ENCODE results near the gene ENOX2. TPM values are rescaled to one million over a fixed set of nuclear protein-coding genes. Genes with fewer than 3 reads are reported as not detected.

The ENOX2 gene
- polyA plus RNA-seq, 1 donor (not counting 4 experiments of a cell fraction or from before 2014, with no cell fraction given) = 24.5 TPM

DNA sequence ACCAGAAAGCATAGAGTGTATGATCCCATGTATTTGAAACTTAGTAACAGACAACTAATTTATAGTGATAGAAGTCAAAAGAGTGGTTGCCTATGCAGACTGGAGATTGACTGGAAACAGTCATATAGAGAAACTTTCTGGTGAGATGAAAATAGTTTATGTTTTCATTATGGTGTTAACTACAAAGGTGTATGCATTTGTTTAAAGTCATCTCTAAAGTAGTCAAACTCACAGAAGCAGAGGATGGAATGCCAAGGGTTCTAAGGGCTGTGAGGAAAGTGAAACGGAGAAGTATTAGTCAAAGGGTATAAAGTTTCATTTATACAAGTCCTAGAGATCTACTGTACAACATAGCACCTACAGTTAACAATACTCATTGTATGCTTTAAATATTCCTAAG is 45.8 kb downstream of the ENOX2 start:
- H3K9me1 ChIP-seq (ENCODE audit: control insufficient read depth, extremely low read depth, insufficient read depth, low read length) = no peaks in the 10 kb centered on the region
- H3K4me2 ChIP-seq (ENCODE audit: control insufficient read depth, extremely low read depth, insufficient read depth, low read depth, low read length) = no peak overlapping the region
- H4K20me1 ChIP-seq (ENCODE audit: control insufficient read depth, extremely low read depth, insufficient read depth, low read length) = no peaks in the 10 kb centered on the region
- no peaks in the 10 kb centered on the region for H3K79me2 ChIP-seq (ENCODE audit: control insufficient read depth, insufficient read depth, low read length)
- dilution Hi-C loops (cut with MboI; ENCODE audit: extremely low pct_ligation_motif_present, low sequenced_read_pairs) = no loop called here
- H3K9me3 ChIP-seq (ENCODE audit: control insufficient read depth, low read depth, low read length) = no peaks in the 10 kb centered on the region
- FAIRE-seq = no peak
- H3K27ac ChIP-seq (ENCODE audit: control insufficient read depth, insufficient read depth, low read length) = no peak overlapping the region
- no peak overlapping the region for H3K9ac ChIP-seq (ENCODE audit: control insufficient read depth, extremely low read depth, insufficient read depth, low read length)
- no peak overlapping the region for H3K4me3 ChIP-seq (ENCODE audit: control insufficient read depth in 2 of 3, extremely low read depth in 1 of 3, insufficient read depth in 2 of 3, low read depth in 1 of 3, low read length in 3 of 3)
- no peak overlapping the region for H2AFZ ChIP-seq (ENCODE audit: control insufficient read depth, low read length)
- H3K4me1 ChIP-seq (ENCODE audit: control insufficient read depth, extremely low read depth, insufficient read depth, low read length) = no peaks in the 10 kb centered on the region
- TF ChIP-seq EZH2 (IDR thresholded peaks at IDR 0.05; ENCODE audit: low read length) = no peak
- TF ChIP-seq, protein P1, sequence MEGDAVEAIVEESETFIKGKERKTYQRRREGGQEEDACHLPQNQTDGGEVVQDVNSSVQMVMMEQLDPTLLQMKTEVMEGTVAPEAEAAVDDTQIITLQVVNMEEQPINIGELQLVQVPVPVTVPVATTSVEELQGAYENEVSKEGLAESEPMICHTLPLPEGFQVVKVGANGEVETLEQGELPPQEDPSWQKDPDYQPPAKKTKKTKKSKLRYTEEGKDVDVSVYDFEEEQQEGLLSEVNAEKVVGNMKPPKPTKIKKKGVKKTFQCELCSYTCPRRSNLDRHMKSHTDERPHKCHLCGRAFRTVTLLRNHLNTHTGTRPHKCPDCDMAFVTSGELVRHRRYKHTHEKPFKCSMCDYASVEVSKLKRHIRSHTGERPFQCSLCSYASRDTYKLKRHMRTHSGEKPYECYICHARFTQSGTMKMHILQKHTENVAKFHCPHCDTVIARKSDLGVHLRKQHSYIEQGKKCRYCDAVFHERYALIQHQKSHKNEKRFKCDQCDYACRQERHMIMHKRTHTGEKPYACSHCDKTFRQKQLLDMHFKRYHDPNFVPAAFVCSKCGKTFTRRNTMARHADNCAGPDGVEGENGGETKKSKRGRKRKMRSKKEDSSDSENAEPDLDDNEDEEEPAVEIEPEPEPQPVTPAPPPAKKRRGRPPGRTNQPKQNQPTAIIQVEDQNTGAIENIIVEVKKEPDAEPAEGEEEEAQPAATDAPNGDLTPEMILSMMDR (optimal IDR thresholded peaks at IDR 0.05 in 1 of 3, IDR thresholded peaks at IDR 0.05 in 1 of 3, conservative IDR thresholded peaks at IDR 0.05 in 1 of 3; ENCODE audit: extremely low read depth in 1 of 3, insufficient read depth in 2 of 3, low read length in 3 of 3) = no peak
- H3K27me3 ChIP-seq (ENCODE audit: control insufficient read depth, extremely low read depth, insufficient read depth, low read length) = no peaks in the 10 kb centered on the region
- no peaks in the 10 kb centered on the region for H3K36me3 ChIP-seq (ENCODE audit: control insufficient read depth in 2 of 2, extremely low read depth in 1 of 2, insufficient read depth in 2 of 2, low read length in 2 of 2)
- no peak for DNase-seq (ENCODE audit: low read depth, low spot score)

DNA sequence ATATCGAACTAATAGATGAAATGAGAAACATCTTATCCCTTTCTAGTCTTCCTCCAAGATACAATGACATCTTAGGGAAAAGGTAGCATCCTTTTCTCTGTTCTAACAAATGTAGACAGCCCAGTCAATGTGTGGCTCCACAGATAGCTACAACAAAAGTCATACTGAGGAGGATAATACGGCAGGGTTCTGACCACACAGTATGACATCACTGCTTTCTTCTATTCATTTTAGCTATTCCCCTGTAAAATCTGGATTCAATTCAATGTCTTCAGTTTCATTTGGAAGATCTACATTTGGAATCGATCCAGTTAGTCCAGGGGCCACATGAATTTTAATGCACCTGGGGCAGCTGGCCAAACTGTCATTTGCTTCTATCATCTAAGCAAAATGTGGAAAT is 51.4 kb downstream of the ENOX2 start:
- Histone ChIP-seq H4K20me1 (ENCODE audit: control insufficient read depth, extremely low read depth, insufficient read depth, low read length) (no peaks in the 10 kb centered on the region), H3K9ac (ENCODE audit: control insufficient read depth, extremely low read depth, insufficient read depth, low read length) (no peak overlapping the region), H3K9me3 (ENCODE audit: control insufficient read depth, low read depth, low read length) (no peaks in the 10 kb centered on the region), H3K27me3 (ENCODE audit: control insufficient read depth, extremely low read depth, insufficient read depth, low read length) (no peaks in the 10 kb centered on the region), H3K9me1 (ENCODE audit: control insufficient read depth, extremely low read depth, insufficient read depth, low read length) (no peaks in the 10 kb centered on the region), H3K4me3 (ENCODE audit: control insufficient read depth in 2 of 3, extremely low read depth in 1 of 3, insufficient read depth in 2 of 3, low read depth in 1 of 3, low read length in 3 of 3) (no peak overlapping the region), H3K27ac (ENCODE audit: control insufficient read depth, insufficient read depth, low read length) (no peak overlapping the region), H2AFZ (ENCODE audit: control insufficient read depth, low read length) (no peak overlapping the region), H3K4me1 (ENCODE audit: control insufficient read depth, extremely low read depth, insufficient read depth, low read length) (no peaks in the 10 kb centered on the region), H3K36me3 (ENCODE audit: control insufficient read depth in 2 of 2, extremely low read depth in 1 of 2, insufficient read depth in 2 of 2, low read length in 2 of 2) (no peaks in the 10 kb centered on the region), H3K79me2 (ENCODE audit: control insufficient read depth, insufficient read depth, low read length) (no peaks in the 10 kb centered on the region), H3K4me2 (ENCODE audit: control insufficient read depth, extremely low read depth, insufficient read depth, low read depth, low read length) (no peak overlapping the region)
- TF ChIP-seq EZH2 (IDR thresholded peaks at IDR 0.05; ENCODE audit: low read length) = no peak
- TF ChIP-seq, protein P1 (optimal IDR thresholded peaks at IDR 0.05 in 1 of 3, IDR thresholded peaks at IDR 0.05 in 1 of 3, conservative IDR thresholded peaks at IDR 0.05 in 1 of 3; ENCODE audit: extremely low read depth in 1 of 3, insufficient read depth in 2 of 3, low read length in 3 of 3) = no peak
- DNase-seq (ENCODE audit: low read depth, low spot score) (no peak), FAIRE-seq (no peak)
- dilution Hi-C loops (cut with MboI; ENCODE audit: extremely low pct_ligation_motif_present, low sequenced_read_pairs) = no loop called here
